ENCODE results near the gene RFWD3. TPM values are rescaled to one million over a fixed set of nuclear protein-coding genes. Genes with fewer than 3 reads are reported as not detected.

RFWD3 gene
- polyA plus RNA-seq, 3 donors: 5.0 to 8.4 (median 8.4) TPM

DNA sequence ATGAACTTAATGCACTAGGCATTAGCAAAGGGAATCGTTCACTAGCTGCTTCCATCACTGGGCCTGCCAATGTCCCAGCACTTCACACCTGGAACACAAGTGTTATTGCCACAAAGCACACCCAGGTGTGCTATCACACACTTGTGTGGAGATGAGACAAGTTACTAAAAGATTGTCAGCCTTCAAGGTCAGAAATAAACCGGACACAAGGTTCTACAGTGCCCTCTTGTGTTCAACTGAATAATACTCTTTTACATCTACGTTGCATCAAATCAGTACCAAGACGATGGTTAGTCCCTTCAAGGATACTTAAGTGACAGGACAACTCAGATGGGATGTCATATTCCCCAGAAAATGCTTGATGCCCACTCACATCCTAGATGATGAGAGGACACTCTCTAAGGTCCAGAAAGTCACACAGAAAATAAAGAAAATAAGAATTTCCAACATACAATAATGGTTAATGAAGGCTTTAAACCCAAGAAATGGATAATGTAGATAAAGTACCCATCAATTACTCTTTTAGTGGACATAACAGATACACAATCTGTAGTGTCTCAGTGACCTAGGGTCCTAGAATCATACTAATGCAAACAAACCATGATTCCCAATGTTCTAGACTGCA, 43.4 kb downstream of the RFWD3 start:
- 51% methylated on average over 3 of the region's 4 CpGs for WGBS (ENCODE audit: insufficient coverage)
- no peaks in the 10 kb centered on the region for H3K79me2 ChIP-seq (ENCODE audit: insufficient read depth, low read length)
- peak in 2 of 3 donors; percentile 37 to 46 for DNase-seq
- H3K9ac ChIP-seq (ENCODE audit: insufficient read depth, low read length, poor library complexity, severe bottlenecking): no peak overlapping the region
- no peaks in the 10 kb centered on the region for H4K20me1 ChIP-seq (ENCODE audit: insufficient read depth, low read length)
- intact Hi-C loops (cut with micrococcal nuclease): loop anchor here (10.0 kb wide), 2 partner anchors 119 to 149 kb away; no protein-coding TSS in a partner anchor
- Mint-ChIP-seq H3K4me1 (no peaks in the 10 kb centered on the region), H3K27me3 (ENCODE audit: low read depth in 3 of 3) (no peaks in the 10 kb centered on the region), H3K27ac (peak overlapping the region in 1 of 7 donors; percentile 79), H3K4me3 (no peak overlapping the region), H3K36me3 (peaks cover 71 to 87% of the 10 kb centered on the region in 2 donors), H3K9me3 (no peaks in the 10 kb centered on the region)
- no peak overlapping the region for H2AFZ ChIP-seq (ENCODE audit: insufficient read depth, low read depth, low read length, poor library complexity, severe bottlenecking)
- TF ChIP-seq, protein P1, sequence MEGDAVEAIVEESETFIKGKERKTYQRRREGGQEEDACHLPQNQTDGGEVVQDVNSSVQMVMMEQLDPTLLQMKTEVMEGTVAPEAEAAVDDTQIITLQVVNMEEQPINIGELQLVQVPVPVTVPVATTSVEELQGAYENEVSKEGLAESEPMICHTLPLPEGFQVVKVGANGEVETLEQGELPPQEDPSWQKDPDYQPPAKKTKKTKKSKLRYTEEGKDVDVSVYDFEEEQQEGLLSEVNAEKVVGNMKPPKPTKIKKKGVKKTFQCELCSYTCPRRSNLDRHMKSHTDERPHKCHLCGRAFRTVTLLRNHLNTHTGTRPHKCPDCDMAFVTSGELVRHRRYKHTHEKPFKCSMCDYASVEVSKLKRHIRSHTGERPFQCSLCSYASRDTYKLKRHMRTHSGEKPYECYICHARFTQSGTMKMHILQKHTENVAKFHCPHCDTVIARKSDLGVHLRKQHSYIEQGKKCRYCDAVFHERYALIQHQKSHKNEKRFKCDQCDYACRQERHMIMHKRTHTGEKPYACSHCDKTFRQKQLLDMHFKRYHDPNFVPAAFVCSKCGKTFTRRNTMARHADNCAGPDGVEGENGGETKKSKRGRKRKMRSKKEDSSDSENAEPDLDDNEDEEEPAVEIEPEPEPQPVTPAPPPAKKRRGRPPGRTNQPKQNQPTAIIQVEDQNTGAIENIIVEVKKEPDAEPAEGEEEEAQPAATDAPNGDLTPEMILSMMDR (IDR thresholded peaks at IDR 0.05): peak; percentile 75
- no peaks in the 10 kb centered on the region for H3K27me3 ChIP-seq (ENCODE audit: control insufficient read depth in 2 of 2, insufficient read depth in 2 of 2, low read length in 2 of 2)
- H3K36me3 ChIP-seq (replicated peaks in 1 of 2; ENCODE audit: control insufficient read depth in 1 of 2, insufficient read depth in 2 of 2, low read length in 2 of 2): peaks cover 68 to 89% of the 10 kb centered on the region in 2 donors
- no peak overlapping the region for H3K4me3 ChIP-seq (replicated peaks in 1 of 3; ENCODE audit: low read depth in 2 of 3, low read length in 3 of 3)
- peak overlapping the region in 1 of 2 donors; percentile 27 for H3K27ac ChIP-seq (ENCODE audit: low read depth in 1 of 2, low read length in 2 of 2)
- no peaks in the 10 kb centered on the region for H3K4me1 ChIP-seq (ENCODE audit: control insufficient read depth in 1 of 2, insufficient read depth in 2 of 2, low read length in 2 of 2)
- H3K4me2 ChIP-seq (replicated peaks; ENCODE audit: extremely low read depth, low read length, poor library complexity, severe bottlenecking): no peak overlapping the region
- no peaks in the 10 kb centered on the region for H3K9me3 ChIP-seq (replicated peaks in 1 of 2; ENCODE audit: control insufficient read depth in 1 of 2, insufficient read depth in 1 of 2, low read length in 2 of 2)

DNA sequence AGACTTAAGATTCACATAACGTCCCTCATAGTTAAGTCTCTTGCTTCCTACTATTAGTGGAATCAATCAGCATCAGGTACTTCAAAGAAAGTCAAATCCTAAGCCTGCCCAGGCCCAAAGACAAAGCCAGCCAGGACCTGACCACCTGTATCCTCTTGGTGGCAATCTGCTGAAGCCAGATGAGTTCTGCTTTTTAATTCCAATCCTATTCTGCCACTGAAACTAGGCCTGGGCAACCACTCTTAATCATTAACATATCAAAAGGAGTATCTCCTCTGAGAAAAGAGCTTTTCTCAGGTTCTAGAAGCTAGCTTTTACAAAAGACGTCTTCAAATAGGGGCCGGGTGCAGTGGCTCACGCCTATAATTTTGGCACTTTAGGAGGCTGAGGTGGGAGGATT, 44.7 kb downstream of the RFWD3 start:
- no peak overlapping the region for H3K4me3 ChIP-seq (replicated peaks in 1 of 3; ENCODE audit: low read depth in 2 of 3, low read length in 3 of 3)
- H3K9ac ChIP-seq (ENCODE audit: insufficient read depth, low read length, poor library complexity, severe bottlenecking): no peak overlapping the region
- intact Hi-C loops (cut with micrococcal nuclease): loop anchor here (10.0 kb wide), 2 partner anchors 117 to 147 kb away; no protein-coding TSS in a partner anchor
- H3K9me3 ChIP-seq (replicated peaks in 1 of 2; ENCODE audit: control insufficient read depth in 1 of 2, insufficient read depth in 1 of 2, low read length in 2 of 2): no peaks in the 10 kb centered on the region
- no peaks in the 10 kb centered on the region for H3K79me2 ChIP-seq (ENCODE audit: insufficient read depth, low read length)
- 100% methylated on average over 1 of the region's 4 CpGs for WGBS (ENCODE audit: insufficient coverage)
- no peaks in the 10 kb centered on the region for H4K20me1 ChIP-seq (ENCODE audit: insufficient read depth, low read length)
- H3K27ac ChIP-seq (ENCODE audit: low read depth in 1 of 2, low read length in 2 of 2): no peak overlapping the region
- TF ChIP-seq, protein P1 (IDR thresholded peaks at IDR 0.05): no peak
- H3K4me2 ChIP-seq (replicated peaks; ENCODE audit: extremely low read depth, low read length, poor library complexity, severe bottlenecking): no peak overlapping the region
- DNase-seq: no peak
- Mint-ChIP-seq H3K27ac (no peak overlapping the region), H3K4me3 (no peak overlapping the region), H3K9me3 (no peaks in the 10 kb centered on the region), H3K4me1 (no peaks in the 10 kb centered on the region), H3K27me3 (ENCODE audit: low read depth in 3 of 3) (no peaks in the 10 kb centered on the region), H3K36me3 (peaks cover 68 to 79% of the 10 kb centered on the region in 2 donors)
- H3K27me3 ChIP-seq (ENCODE audit: control insufficient read depth in 2 of 2, insufficient read depth in 2 of 2, low read length in 2 of 2): no peaks in the 10 kb centered on the region
- H3K4me1 ChIP-seq (ENCODE audit: control insufficient read depth in 1 of 2, insufficient read depth in 2 of 2, low read length in 2 of 2): no peaks in the 10 kb centered on the region
- peaks cover 57 to 86% of the 10 kb centered on the region in 2 donors for H3K36me3 ChIP-seq (replicated peaks in 1 of 2; ENCODE audit: control insufficient read depth in 1 of 2, insufficient read depth in 2 of 2, low read length in 2 of 2)
- no peak overlapping the region for H2AFZ ChIP-seq (ENCODE audit: insufficient read depth, low read depth, low read length, poor library complexity, severe bottlenecking)
